Measurements from ENCODE around the gene KLHDC9.
A peak's percentile ranks its signal among the peaks of the same experiment; 100 is the strongest.

Gene KLHDC9

DNA sequence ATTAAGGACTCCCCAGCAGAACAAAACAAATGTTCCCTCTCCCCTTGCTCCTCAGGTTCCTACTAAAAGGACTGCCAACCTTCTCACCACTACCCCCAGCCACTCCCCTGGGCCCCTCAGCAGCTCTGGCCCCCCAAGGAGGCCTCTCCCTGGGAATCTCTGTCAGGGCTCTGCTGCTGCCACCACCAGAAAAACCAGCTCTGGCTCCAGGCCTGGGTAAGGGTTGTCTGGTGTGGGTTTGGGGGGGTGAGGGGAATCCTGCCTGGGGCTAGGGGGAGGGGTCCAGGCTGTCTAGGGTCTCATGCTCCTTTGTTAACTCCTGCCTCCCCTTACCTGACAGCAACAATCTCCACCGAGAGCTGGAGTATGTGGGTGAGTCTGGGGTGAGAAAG lies 13.6 kb upstream of the KLHDC9 start:
- Mint-ChIP-seq H3K27me3 (no peaks in the 10 kb centered on the region), H3K4me3 (no peak overlapping the region), H3K4me1 (no peaks in the 10 kb centered on the region), H3K9me3 (no peaks in the 10 kb centered on the region), H3K36me3 (no peaks in the 10 kb centered on the region), H3K27ac (no peak overlapping the region)

DNA sequence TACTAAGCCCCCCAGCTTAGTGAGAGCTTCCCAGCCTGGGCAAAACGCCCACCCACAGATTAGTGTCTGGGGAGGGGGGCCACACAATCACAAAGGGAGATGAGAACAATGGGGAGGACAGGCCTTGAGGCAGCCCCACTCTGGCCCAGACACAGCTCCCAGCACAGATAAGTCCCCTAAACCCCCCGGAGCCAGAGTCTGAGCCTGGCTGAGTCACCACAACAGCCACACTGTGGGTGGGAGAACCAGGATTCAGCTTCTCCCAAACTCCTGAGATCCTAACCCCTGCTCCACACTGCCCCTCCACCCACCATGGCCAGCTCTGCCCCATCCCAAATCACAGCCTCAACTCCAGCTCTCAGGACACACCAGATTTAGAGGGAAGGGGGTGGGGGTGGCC lies 13.0 kb upstream of the KLHDC9 start:
- Mint-ChIP-seq H3K27me3 (no peaks in the 10 kb centered on the region), H3K27ac (no peak overlapping the region), H3K9me3 (no peaks in the 10 kb centered on the region), H3K36me3 (no peaks in the 10 kb centered on the region), H3K4me3 (no peak overlapping the region), H3K4me1 (peaks cover under 1% of the 10 kb centered on the region)

DNA sequence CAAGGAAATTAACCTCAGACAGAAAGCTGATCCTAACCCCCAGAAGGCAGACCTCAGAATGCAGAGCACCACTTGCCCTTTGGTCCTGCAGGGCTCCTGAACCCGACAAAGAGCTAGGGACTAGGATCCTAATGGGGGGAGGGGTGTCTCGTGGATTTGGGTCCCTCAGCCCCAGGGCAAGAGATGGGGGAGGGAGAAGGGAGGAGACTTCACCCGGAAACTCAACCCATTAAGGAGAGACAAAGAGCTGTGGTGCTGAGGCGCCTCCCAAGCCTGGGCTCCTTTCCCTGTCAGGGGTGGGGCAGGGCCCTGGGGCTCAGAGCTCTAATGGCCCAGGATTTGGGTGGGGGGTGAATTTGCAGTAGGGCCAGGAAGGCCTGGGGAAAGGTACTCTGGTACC lies 11.7 kb upstream of the KLHDC9 start:
- Mint-ChIP-seq H3K36me3 (no peaks in the 10 kb centered on the region), H3K4me1 (peaks cover 10% of the 10 kb centered on the region), H3K9me3 (no peaks in the 10 kb centered on the region), H3K27ac (no peak overlapping the region), H3K27me3 (no peaks in the 10 kb centered on the region), H3K4me3 (no peak overlapping the region)

DNA sequence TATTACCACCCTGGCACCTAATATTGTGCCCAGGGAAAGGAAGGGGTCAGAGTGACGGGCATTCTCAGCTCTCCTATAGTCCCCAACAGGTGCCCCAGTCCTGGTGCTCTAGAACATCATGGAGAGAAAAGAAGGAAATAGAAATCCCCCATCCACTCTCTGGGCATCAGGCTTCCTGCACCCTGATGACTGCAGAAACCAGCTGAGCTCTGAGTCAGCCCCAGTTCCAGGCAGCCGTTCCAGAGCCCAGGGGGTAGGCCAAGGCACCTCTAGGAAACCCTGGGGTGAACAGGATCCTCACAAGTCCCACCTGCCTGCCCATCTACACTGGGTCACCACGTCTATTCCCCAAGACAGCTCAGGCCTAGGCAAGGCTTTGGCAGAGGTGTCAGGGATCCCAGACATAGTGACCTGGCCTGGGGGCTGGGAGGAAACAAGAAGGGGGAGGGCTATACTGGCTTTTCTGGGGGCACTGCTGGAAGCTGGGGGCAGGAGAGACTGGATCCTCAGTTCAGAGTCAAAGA lies 9.5 kb upstream of the KLHDC9 start:
- H3K9me3 Mint-ChIP-seq: no peaks in the 10 kb centered on the region
- H3K27me3 Mint-ChIP-seq: no peaks in the 10 kb centered on the region
- H3K4me3 Mint-ChIP-seq: no peak overlapping the region
- H3K4me1 Mint-ChIP-seq: peaks cover 32% of the 10 kb centered on the region
- H3K27ac Mint-ChIP-seq: no peak overlapping the region
- H3K36me3 Mint-ChIP-seq: no peaks in the 10 kb centered on the region

DNA sequence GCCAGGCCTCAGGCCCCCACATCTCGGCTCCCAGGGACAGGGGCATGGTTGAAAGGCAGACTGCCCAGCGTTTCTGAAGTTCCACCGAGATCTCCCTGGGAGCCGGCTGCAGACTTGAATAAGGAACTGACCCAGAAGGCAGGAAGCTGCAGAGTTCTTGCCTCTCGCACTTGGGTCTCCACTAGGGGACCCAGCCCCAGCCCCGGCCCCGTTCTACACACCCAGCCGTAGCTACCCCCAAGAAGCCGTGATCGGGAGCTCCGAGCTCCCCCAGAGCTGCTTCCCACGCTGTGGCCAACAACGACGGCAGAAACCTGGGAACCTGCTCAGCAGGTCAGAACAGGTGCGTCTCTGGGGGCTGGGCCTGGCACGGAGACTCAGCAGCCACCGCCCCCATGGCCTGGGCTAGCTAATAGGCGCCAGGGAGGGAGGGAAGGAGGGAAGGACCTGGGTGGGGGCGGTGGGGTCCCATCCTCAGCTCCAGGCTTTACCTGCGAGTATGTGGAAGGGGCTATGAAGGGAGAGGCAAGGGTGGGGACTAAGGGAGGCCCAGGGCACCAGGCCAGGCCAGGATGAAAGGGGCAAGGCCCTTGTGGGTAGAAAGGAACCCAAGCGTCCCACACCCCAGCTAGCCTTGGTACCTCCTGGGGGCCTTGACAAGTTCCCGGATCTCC lies 8.8 kb upstream of the KLHDC9 start, which contains the start of gene NECTIN4:
TSS of gene NECTIN4 (minus strand) at position 308 of the 674 bp plus-strand sequence. CDS start at position 46, 262 bp downstream.
- Mint-ChIP-seq H3K36me3 (no peaks in the 10 kb centered on the region), H3K27me3 (no peaks in the 10 kb centered on the region), H3K4me3 (no peak within 1 kb of the TSS), H3K27ac (peak within 1 kb of the TSS; percentile 77), H3K4me1 (peaks cover 35% of the 10 kb centered on the region), H3K9me3 (no peaks in the 10 kb centered on the region)

DNA sequence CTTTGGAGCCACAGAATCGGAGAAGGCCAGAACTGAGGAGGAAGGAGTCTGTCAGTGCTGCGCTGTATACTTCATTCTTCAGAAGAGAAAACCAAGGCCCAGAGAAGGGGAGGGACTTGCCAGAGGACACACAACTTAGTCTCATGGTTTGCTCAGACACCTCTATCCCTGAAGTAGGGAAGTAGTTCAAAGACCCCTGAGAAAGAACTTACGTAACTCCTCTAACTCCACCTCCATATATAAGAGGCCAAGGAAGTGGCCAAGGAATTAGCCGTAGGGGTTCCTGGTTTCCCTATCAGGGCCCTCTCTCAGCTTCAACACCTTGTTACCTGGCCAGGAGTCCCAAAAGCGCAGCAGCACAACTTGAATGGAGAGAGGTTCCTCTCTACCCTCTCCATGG lies 8.2 kb upstream of the KLHDC9 start:
- H3K27me3 Mint-ChIP-seq: no peaks in the 10 kb centered on the region
- peaks cover 39% of the 10 kb centered on the region for H3K4me1 Mint-ChIP-seq
- no peak overlapping the region for H3K4me3 Mint-ChIP-seq

DNA sequence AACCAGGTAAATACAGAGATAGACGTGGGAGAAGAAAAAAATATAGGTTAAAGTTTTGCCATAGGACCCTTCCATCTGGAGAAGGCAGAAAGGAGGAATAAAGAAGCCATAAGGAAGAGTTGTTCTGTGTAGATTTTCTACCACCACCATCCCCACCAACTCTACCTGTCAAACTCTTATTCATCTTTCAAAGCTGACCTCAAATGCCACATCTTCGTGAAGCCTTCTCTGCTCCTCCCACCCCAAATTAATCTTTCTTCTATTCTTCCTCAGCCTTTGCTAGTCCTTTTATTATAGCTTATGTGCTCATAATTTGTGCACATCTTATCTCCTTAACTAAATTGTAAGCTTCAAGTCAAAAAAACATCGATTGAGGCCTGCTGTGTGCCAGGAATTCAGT lies 7.5 kb upstream of the KLHDC9 start:
- peaks cover 44% of the 10 kb centered on the region for H3K4me1 Mint-ChIP-seq

More for the DNA sequence above, 8.2 kb upstream of the KLHDC9 start:
- Mint-ChIP-seq H3K27ac (peak overlapping the region; percentile 77), H3K9me3 (no peaks in the 10 kb centered on the region), H3K36me3 (no peaks in the 10 kb centered on the region)

DNA sequence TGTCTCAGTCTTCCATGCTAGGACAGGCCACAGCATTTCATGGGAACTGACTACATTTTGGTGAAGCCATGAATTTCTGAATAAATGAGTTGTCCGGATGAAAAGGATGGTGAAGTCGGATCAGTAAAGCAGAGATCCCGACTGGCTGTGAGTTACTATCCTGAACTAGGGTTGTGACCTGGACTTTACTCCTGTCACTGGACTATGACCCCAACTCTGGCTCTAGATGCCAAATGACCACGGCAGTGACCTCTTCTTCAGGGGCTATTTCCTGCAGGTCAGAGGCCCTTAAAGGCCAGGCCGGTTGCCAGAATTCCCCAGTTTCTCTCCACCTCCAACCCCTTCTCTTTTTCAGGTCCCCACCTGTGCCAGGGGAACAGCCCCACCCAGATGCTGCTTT lies 7.1 kb upstream of the KLHDC9 start:
- Mint-ChIP-seq H3K27ac (no peak overlapping the region), H3K4me1 (peaks cover 44% of the 10 kb centered on the region), H3K27me3 (no peaks in the 10 kb centered on the region), H3K36me3 (no peaks in the 10 kb centered on the region), H3K4me3 (no peak overlapping the region), H3K9me3 (no peaks in the 10 kb centered on the region)

More for the DNA sequence above, 7.5 kb upstream of the KLHDC9 start:
- Mint-ChIP-seq H3K36me3 (no peaks in the 10 kb centered on the region), H3K27me3 (no peaks in the 10 kb centered on the region), H3K27ac (no peak overlapping the region), H3K9me3 (no peaks in the 10 kb centered on the region), H3K4me3 (no peak overlapping the region)

DNA sequence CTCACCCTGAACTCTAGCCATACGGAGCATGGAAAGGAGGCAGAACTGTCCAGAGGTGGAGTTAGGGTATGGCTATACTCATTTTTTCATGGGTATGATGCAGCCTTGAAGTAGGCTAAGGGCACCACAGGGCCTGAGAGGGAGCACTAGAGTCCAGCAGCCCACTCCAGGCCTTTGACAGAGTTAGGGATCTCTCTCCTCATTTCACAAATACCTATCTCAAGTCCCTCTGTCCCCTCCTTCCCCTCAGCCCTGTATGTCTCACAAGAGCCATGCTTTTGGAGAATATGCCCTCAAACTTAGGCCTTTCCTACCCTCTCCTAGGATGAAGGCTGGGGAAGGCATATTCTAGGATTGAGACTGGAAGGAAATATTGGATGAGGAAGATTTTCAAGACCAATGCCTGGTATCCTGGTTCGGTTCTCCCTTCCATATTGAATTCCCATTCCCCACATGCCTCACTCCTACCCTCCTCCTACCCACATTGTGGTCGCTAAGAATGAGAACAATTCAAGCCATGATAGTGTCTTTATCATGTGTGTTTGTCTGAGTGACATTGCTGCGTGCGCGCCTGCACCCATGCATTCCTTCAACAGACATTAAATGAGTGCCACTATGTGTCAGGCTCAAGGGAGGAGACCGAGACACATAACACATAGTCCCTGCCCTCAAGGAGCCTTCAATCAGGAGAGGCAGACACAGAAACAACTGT lies 6.2 kb upstream of the KLHDC9 start:
- Mint-ChIP-seq H3K27ac (no peak overlapping the region), H3K4me3 (no peak overlapping the region), H3K36me3 (no peaks in the 10 kb centered on the region), H3K4me1 (peaks cover 50% of the 10 kb centered on the region), H3K27me3 (no peaks in the 10 kb centered on the region), H3K9me3 (no peaks in the 10 kb centered on the region)

DNA sequence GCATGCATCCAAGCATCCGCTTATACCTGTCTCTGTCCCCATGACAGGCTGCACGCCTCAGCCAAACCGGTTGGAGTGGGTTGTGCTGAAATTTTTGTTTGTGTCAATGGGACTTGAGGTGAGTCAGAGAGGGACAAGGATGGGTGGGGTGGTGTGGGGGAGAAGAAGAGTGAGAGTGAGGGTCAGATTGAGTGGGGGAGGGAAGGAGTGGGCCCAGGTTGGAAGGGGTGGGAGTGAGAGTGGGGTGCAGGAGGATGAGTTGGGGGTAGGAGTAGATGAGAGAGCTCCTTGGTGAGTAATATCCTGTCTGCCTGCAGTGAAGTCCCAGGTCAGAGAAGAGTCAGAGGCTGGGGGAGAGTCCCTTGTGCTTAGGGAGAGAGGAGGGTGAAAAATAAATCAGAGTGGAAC lies 5.5 kb upstream of the KLHDC9 start:
- no peaks in the 10 kb centered on the region for H3K9me3 Mint-ChIP-seq
- H3K36me3 Mint-ChIP-seq: no peaks in the 10 kb centered on the region
- peaks cover 56% of the 10 kb centered on the region for H3K4me1 Mint-ChIP-seq
- no peaks in the 10 kb centered on the region for H3K27me3 Mint-ChIP-seq
- H3K27ac Mint-ChIP-seq: peak overlapping the region; percentile 88
- H3K4me3 Mint-ChIP-seq: peak overlapping the region; percentile 63

DNA sequence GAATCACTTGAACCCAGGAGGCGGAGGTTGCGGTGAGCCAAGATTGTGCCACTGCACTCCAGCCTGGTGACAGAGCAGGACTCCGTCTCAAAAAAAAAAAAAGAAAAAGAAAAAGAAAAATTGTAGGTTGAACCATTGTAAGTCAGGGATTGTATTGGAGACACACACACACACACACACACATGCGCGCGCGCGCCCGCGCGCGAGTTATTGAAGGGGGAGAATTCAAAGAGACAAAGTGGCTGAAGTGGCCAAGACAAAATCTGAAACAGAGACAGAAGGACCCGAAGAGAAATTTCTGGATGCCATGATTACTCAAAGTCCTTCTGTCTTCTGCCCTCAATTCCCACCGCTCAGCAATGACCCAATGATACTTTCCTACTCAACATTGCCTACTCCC lies 3.7 kb upstream of the KLHDC9 start:
- H3K9me3 Mint-ChIP-seq: no peaks in the 10 kb centered on the region
- no peak overlapping the region for H3K27ac Mint-ChIP-seq
- peaks cover 69% of the 10 kb centered on the region for H3K4me1 Mint-ChIP-seq
- peak overlapping the region; percentile 13 for H3K4me3 Mint-ChIP-seq
- H3K27me3 Mint-ChIP-seq: no peaks in the 10 kb centered on the region
- peaks cover 2% of the 10 kb centered on the region for H3K36me3 Mint-ChIP-seq

DNA sequence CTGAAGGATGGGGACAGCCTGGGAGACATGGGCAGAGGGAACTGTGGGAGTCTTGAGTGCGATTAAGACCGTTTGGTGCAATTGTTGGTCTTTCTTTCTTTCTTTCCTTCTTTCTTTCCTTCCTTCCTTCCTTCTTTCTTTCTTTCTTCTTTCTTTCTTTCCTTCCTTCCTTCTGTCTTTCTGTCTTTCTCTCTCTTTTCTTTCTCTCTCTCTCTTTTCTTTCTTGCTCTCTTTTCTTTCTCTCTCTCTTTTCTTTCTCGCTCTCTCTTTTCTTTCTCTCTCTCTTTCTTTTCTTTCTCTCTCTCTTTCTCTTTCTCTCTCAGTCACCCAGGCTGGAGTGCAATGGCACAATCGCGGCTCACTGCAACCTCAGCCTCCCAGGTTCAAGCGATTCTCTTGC lies 2.9 kb upstream of the KLHDC9 start:
- Mint-ChIP-seq H3K9me3 (no peaks in the 10 kb centered on the region), H3K27ac (peak overlapping the region; percentile 41), H3K4me1 (peaks cover 68% of the 10 kb centered on the region), H3K4me3 (no peak overlapping the region), H3K27me3 (no peaks in the 10 kb centered on the region), H3K36me3 (peaks cover 2% of the 10 kb centered on the region)

DNA sequence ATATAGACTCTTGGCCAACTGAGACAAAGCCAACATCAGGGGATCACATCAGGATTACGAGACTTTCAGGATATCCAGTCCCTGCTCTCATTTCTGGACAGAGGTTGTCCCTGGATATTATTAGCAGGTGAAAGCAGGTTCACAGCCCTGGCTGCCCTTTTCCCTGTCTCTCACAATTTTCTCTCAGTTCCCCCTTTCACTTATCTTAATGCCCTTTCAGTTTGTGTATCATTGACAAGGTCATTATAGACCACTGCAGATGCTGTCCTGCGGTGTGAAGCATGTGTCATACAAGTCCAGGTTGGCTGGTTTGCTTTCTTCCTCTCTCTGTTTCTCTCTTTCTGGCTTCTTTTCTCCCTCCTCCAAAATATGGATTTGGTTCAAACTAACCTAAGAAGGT lies 2.1 kb upstream of the KLHDC9 start:
- H3K27me3 Mint-ChIP-seq: no peaks in the 10 kb centered on the region
- H3K27ac Mint-ChIP-seq: no peak overlapping the region
- no peaks in the 10 kb centered on the region for H3K9me3 Mint-ChIP-seq
- H3K4me1 Mint-ChIP-seq: peaks cover 64% of the 10 kb centered on the region
- peaks cover 2% of the 10 kb centered on the region for H3K36me3 Mint-ChIP-seq
- peak overlapping the region; percentile 28 for H3K4me3 Mint-ChIP-seq

DNA sequence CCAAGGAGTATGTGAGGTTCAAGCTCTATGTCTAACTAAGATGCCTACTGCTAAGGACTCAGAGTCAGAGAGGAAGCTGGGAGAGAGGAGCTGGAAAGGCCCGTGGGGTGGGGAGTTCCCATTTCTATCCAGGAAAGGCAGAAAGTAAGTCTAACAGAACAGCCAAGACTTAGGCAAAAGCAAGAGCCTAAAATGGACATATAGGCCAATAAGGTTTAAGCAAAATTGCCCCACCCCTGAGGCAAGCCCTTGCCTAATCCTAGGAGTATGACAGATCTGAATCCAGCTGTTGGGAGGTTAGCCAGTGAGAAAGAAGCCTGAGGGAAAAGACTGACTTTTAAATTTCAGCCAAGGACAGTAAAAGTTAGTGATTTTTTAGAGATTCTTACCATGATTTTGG lies 1.6 kb upstream of the KLHDC9 start:
- peaks cover 63% of the 10 kb centered on the region for H3K4me1 Mint-ChIP-seq

DNA sequence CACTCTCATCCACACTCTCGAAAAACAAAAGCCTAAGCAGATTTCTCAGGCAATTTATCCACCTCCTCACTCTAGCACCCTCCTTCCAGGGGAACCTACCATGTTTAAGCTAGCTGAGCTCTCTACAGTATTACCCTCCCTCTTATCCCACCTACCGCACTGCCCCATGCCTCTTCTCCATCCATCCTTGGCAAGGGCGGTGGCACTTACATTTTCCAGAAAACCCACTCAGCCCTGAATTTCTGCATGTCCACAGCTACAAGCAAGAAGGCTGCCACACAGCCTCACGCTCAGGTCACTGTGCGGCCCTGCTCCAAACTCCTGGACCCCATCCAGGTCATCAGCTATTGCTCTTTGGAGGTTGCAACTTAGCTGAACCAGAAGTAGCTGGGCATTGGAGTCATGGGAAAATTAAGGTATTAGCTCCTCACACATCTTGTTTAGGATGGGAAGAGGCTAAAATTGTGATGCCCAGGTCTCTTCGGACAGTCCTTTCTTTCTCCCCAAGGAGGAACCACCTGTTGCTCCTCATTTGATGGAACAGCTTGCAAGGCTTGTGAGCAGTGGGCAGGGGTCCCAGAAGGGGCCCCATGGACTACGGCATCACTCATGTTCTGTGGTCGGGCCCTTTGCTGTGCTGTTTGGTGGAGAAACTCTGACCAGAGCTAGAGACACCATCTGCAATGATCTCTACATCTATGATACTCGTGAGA lies 1.1 kb downstream of the KLHDC9 start:
- peak overlapping the region; percentile 86 for H3K4me3 Mint-ChIP-seq
- H3K9me3 Mint-ChIP-seq: no peaks in the 10 kb centered on the region
- H3K27ac Mint-ChIP-seq: peak overlapping the region; percentile 88
- H3K27me3 Mint-ChIP-seq: no peaks in the 10 kb centered on the region
- H3K4me1 Mint-ChIP-seq: peaks cover 42% of the 10 kb centered on the region
- H3K36me3 Mint-ChIP-seq: peaks cover 2% of the 10 kb centered on the region

More for the DNA sequence above, 1.6 kb upstream of the KLHDC9 start:
- Mint-ChIP-seq H3K27me3 (no peaks in the 10 kb centered on the region), H3K9me3 (no peaks in the 10 kb centered on the region), H3K27ac (peak overlapping the region; percentile 60), H3K36me3 (peaks cover 2% of the 10 kb centered on the region), H3K4me3 (peak overlapping the region; percentile 28)

DNA sequence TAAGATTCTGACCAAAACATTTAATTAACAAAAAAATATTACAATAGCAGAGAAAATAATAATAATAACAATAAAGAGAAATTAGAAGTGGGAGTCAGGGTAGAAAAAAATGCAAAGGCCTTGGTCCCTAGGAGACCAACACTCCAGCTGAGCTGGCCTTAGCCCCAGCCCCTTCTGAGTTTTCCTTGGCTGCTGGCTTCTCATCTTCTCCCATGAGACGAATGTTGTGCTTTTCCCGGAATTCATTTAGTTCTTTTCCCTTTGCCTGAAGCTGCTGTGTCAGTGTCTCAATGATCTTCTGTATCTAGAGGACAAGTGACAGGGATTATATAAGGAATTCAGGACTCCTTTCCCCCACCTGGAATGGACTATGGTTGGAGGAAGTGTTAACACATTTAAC lies 2.4 kb downstream of the KLHDC9 start:
- Mint-ChIP-seq H3K36me3 (peaks cover 4% of the 10 kb centered on the region), H3K27me3 (no peaks in the 10 kb centered on the region), H3K27ac (no peak overlapping the region), H3K9me3 (no peaks in the 10 kb centered on the region), H3K4me1 (peaks cover 41% of the 10 kb centered on the region), H3K4me3 (no peak overlapping the region)

All from activated naive CD4-positive, alpha-beta T cell treated with anti-CD3 and anti-CD28 coated beads, Interleukin-2, amount 50 U/mL, for 24 hours (primary cell).